ENCODE measurements around the gene MRPL2.

GRCh38 chr6:43035495-43036194, 23.6 kb downstream of the MRPL2 start:
- TF ChIP-seq ZNF138 (tag by site-specific recombination; IDR thresholded peaks at IDR 0.05; ENCODE audit: borderline replicate concordance), result no peak
- TF ChIP-seq ZEB2 (tag by site-specific recombination; IDR thresholded peaks at IDR 0.05), result no peak
- no peak for TF ChIP-seq YY1 (tag by site-specific recombination; IDR thresholded peaks at IDR 0.05)
- TF ChIP-seq CTCF (tag by site-specific recombination; IDR thresholded peaks at IDR 0.05), result no peak
- no peak for TF ChIP-seq ZNF302 (tag by site-specific recombination; IDR thresholded peaks at IDR 0.05; ENCODE audit: low read depth)
- TF ChIP-seq, protein P1, sequence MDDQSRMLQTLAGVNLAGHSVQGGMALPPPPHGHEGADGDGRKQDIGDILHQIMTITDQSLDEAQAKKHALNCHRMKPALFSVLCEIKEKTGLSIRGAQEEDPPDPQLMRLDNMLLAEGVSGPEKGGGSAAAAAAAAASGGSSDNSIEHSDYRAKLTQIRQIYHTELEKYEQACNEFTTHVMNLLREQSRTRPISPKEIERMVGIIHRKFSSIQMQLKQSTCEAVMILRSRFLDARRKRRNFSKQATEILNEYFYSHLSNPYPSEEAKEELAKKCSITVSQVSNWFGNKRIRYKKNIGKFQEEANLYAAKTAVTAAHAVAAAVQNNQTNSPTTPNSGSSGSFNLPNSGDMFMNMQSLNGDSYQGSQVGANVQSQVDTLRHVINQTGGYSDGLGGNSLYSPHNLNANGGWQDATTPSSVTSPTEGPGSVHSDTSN (CRISPR knock-in tag; IDR thresholded peaks at IDR 0.05), result no peak
- TF ChIP-seq SP2 (tag by site-specific recombination; IDR thresholded peaks at IDR 0.05), result no peak

Measured in HEK293 (cell line).